A673 (cell line): ENCODE results near the gene PRCD.

ENCODE experiments used
- CTCF ChIP-seq: fragments of 300-800, 200-600 bp; sonication (generic); conservative IDR thresholded peaks from 2 replicates; pipeline ENCODE4 v1.5.1; 2017; ENCODE audit warnings: low read depth, mild to moderate bottlenecking, antibody characterized with exemption, low read length, moderate library complexity, mixed read lengths
- EZH2 ChIP-seq: fragments of 200-600 bp; sonication (generic); IDR thresholded peaks from 2 replicates; pipeline ENCODE4 v1.6.1; 2017; ENCODE audit warnings: borderline replicate concordance, low read depth, mild to moderate bottlenecking, mixed read lengths, antibody characterized with exemption, low read length; ENCODE audit not compliant: poor library complexity, severe bottlenecking

- TF ChIP-seq CTCF (no peak), EZH2 (no peak)
These were observed 9.6 kb upstream of the PRCD start for GRCh38 chr17:76530095-76530723.
